Adrenal gland (tissue), 5 donors: ENCODE results near the gene TAF1B.

ENCODE experiments used
- POLR2A ChIP-seq, 2 donors: fragments of 450-650 bp; IDR thresholded peaks; one replicate each; pipeline ENCODE4 v1.6.1; 2017; ENCODE audit warnings: antibody characterized with exemption in 2 of 2, mild to moderate bottlenecking in 2 of 2, moderate library complexity in 1 of 2
- TF ChIP-seq, protein P1 (sequence below), 6 experiments: fragments of 450-650 bp in 4 of 6; fragments of 200-600 bp in 2 of 6; sonication (generic) in 1 of 6; IDR thresholded peaks; 1 replicate in 5 of 6; 2 replicates in 1 of 6; pipeline versions ENCODE4 v1.5.1 to v1.8.0; 2016 to 2021; ENCODE audit warnings: antibody characterized with exemption in 6 of 6, mild to moderate bottlenecking in 2 of 6, moderate library complexity in 1 of 6
- donor health status: DM: no; HTN: no; CAD: no.

GRCh38 chr2:9897846-9898245 is 54.6 kb downstream of the TAF1B start:
- no peak for TF ChIP-seq POLR2A (IDR thresholded peaks at IDR 0.05)
- TF ChIP-seq, protein P1, sequence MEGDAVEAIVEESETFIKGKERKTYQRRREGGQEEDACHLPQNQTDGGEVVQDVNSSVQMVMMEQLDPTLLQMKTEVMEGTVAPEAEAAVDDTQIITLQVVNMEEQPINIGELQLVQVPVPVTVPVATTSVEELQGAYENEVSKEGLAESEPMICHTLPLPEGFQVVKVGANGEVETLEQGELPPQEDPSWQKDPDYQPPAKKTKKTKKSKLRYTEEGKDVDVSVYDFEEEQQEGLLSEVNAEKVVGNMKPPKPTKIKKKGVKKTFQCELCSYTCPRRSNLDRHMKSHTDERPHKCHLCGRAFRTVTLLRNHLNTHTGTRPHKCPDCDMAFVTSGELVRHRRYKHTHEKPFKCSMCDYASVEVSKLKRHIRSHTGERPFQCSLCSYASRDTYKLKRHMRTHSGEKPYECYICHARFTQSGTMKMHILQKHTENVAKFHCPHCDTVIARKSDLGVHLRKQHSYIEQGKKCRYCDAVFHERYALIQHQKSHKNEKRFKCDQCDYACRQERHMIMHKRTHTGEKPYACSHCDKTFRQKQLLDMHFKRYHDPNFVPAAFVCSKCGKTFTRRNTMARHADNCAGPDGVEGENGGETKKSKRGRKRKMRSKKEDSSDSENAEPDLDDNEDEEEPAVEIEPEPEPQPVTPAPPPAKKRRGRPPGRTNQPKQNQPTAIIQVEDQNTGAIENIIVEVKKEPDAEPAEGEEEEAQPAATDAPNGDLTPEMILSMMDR (IDR thresholded peaks at IDR 0.05) = no peak
